Osteocyte (in vitro differentiated cells): ENCODE measurements around the gene AMD1. TPM values are rescaled to one million over a fixed set of nuclear protein-coding genes. Genes with fewer than 3 reads are reported as not detected.

Experiments used
- DNase-seq: peaks from one replicate; pipeline ENCODE4 v3.0.0; 2021; ENCODE audit warnings: mixed read lengths; ENCODE audit not compliant: unreplicated experiment; ENCODE audit errors: extremely low spot score
- H3K27ac Mint-ChIP-seq: one replicate; pipeline ENCODE4 v1.8.0; 2021; ENCODE audit warnings: mild to moderate bottlenecking, mixed read lengths; ENCODE audit not compliant: unreplicated experiment
- H3K27me3 Mint-ChIP-seq: one replicate; pipeline ENCODE4 v1.8.0; 2021; ENCODE audit warnings: mixed read lengths; ENCODE audit not compliant: unreplicated experiment
- H3K36me3 Mint-ChIP-seq: one replicate; pipeline ENCODE4 v1.8.0; 2021; ENCODE audit warnings: mixed read lengths; ENCODE audit not compliant: unreplicated experiment
- H3K4me1 Mint-ChIP-seq: one replicate; pipeline ENCODE4 v1.8.0; 2021; ENCODE audit warnings: mixed read lengths; ENCODE audit not compliant: unreplicated experiment
- H3K4me3 Mint-ChIP-seq: one replicate; pipeline ENCODE4 v1.8.0; 2021; ENCODE audit warnings: mild to moderate bottlenecking, moderate library complexity, mixed read lengths; ENCODE audit not compliant: unreplicated experiment
- H3K9me3 Mint-ChIP-seq: one replicate; pipeline ENCODE4 v1.8.0; 2021; ENCODE audit warnings: mixed read lengths; ENCODE audit not compliant: unreplicated experiment
- total RNA-seq: library from RNA; stranded (reverse); gene quantifications from 2 replicates; pipeline ENCODE4 v1.2.1, GENCODE V29; 2021
- TF ChIP-seq, protein P1 (sequence below): fragments of 200-600 bp; sonication (generic); IDR thresholded peaks from 2 replicates; pipeline ENCODE4 v1.5.0; 2021; ENCODE audit warnings: antibody characterized with exemption, mild to moderate bottlenecking, moderate library complexity

The AMD1 gene
- total RNA-seq, 1 donor from 2014 or later, result 34.0 TPM

DNA sequence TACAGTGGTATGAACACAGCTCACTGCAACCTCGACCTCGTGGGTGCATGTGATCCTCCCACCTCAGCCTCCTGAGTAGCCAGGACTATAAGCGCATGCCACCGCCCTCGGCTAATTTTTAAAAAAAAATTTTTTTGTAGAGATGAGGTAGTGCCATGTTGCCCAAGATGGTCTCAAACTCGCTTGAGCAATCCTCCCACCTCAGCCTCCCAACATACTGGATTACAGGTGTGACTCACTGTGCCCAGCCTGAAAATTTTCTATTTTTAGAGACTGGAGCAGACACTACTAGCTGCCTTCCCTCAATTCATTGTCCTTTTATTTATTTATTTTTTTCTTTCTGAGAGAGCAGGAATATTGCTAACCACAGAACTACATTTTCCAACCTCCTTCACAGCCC lies 63.6 kb downstream of the AMD1 start:
- DNase-seq, result no peak
- TF ChIP-seq, protein P1, sequence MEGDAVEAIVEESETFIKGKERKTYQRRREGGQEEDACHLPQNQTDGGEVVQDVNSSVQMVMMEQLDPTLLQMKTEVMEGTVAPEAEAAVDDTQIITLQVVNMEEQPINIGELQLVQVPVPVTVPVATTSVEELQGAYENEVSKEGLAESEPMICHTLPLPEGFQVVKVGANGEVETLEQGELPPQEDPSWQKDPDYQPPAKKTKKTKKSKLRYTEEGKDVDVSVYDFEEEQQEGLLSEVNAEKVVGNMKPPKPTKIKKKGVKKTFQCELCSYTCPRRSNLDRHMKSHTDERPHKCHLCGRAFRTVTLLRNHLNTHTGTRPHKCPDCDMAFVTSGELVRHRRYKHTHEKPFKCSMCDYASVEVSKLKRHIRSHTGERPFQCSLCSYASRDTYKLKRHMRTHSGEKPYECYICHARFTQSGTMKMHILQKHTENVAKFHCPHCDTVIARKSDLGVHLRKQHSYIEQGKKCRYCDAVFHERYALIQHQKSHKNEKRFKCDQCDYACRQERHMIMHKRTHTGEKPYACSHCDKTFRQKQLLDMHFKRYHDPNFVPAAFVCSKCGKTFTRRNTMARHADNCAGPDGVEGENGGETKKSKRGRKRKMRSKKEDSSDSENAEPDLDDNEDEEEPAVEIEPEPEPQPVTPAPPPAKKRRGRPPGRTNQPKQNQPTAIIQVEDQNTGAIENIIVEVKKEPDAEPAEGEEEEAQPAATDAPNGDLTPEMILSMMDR, result no peak
- no peaks in the 10 kb centered on the region for H3K4me1 Mint-ChIP-seq
- H3K9me3 Mint-ChIP-seq, result no peaks in the 10 kb centered on the region
- H3K36me3 Mint-ChIP-seq, result no peaks in the 10 kb centered on the region
- no peaks in the 10 kb centered on the region for H3K27me3 Mint-ChIP-seq
- H3K4me3 Mint-ChIP-seq, result no peak overlapping the region
- no peak overlapping the region for H3K27ac Mint-ChIP-seq

DNA sequence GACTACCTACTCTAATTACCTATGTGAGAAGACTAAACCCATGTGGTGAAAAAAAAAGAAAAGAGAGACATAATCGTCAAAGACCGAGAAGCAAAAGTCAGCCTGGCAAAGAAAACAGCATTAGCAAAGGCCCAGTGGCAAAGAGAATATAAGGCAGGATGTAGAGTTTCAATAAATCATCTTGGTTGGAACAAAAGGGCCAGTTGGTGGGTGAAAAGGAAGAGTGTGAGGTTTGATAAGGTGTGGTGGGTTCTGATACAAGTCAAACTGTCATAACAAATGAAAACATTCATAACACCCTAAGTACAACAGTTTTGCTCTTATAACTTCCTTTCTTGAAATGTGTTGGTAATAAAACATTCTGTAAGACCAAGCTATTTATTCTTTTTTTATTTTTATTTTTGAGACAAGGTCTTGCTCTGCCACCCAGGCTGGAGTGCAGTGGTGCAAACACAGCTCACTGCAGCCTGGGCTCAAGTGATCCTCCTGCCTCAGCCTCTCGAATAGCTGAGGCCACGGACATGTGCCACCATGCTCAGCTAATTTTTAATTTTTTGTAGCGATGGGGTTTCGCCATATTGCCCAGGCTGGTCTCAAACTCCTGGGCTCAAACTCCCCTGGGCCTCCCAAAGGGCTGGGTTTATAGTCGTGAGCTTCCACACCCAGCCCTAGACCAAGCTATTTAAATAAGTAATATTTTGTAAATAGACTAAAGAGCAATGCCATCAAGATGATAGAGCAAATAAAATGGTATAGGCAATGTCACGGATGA lies 65.0 kb downstream of the AMD1 start:
- H3K27ac Mint-ChIP-seq, result no peak overlapping the region
- no peak for DNase-seq
- H3K4me3 Mint-ChIP-seq, result no peak overlapping the region
- H3K27me3 Mint-ChIP-seq, result no peaks in the 10 kb centered on the region
- H3K9me3 Mint-ChIP-seq, result no peaks in the 10 kb centered on the region
- no peaks in the 10 kb centered on the region for H3K36me3 Mint-ChIP-seq
- TF ChIP-seq, protein P1, result no peak
- no peaks in the 10 kb centered on the region for H3K4me1 Mint-ChIP-seq

DNA sequence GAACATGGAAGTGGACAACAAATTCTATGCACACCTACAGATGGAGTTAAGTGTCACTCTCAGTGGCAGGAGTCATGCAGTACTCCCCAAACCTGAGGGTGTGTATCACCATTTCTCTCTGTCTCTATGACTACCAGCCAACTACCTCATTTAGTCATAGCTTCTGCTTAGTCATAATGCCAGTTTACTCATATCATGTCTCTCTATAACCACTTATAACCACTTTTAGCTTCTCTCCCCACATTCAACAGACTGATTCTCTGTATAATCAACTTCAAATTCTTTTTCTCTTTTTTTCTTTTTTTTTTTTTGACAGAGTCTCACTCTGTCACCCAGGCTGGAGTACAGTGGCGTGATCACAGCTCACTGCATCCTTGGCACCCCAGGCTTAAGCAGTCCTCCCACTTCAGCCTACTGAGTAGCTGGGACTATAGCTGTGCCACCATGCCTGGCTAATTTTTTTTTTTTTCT lies 70.1 kb downstream of the AMD1 start:
- TF ChIP-seq, protein P1, result no peak
- peaks cover 4% of the 10 kb centered on the region for H3K4me1 Mint-ChIP-seq
- H3K27me3 Mint-ChIP-seq, result no peaks in the 10 kb centered on the region
- no peaks in the 10 kb centered on the region for H3K9me3 Mint-ChIP-seq
- no peak for DNase-seq
- no peaks in the 10 kb centered on the region for H3K36me3 Mint-ChIP-seq
- no peak overlapping the region for H3K4me3 Mint-ChIP-seq
- H3K27ac Mint-ChIP-seq, result no peak overlapping the region

Other genes with a start within 250 kb of the AMD1 start
- gene CDK19, start 59.3 kb upstream of the AMD1 start, total RNA-seq, result 29.9 and 32.4 TPM in 2 replicates
- 64.9 and 66.2 TPM in 2 replicates for gene GTF3C6, start 83.9 kb downstream of the AMD1 start, total RNA-seq
- 22.1 and 24.4 TPM in 2 replicates for gene RPF2, start 107.3 kb downstream of the AMD1 start, total RNA-seq
- gene SLC16A10, start 212.7 kb downstream of the AMD1 start, total RNA-seq, result not detected in 2 replicates